ENCODE measurements around the gene CARS1.

DNA sequence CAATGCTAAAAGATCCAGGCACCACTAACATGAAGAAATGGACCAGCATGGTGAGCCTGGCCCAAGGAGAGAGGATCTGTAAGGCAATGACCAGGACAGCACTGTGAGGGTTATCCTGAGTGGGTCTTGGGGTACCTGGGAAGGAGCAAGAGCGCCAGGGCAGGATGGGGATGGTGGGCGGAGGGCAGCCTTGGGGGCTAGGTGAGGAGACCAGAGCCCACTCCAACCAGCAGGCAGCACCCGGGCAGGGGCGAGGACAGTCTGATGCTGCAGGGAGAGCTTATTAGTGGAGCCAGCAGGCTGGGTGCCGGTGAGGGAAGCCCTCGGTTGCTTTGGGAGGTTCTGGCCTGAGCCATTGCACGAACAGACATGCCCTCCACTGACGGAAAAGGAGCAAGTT lies 54.4 kb downstream of the CARS1 start:
- TF ChIP-seq, protein P1, sequence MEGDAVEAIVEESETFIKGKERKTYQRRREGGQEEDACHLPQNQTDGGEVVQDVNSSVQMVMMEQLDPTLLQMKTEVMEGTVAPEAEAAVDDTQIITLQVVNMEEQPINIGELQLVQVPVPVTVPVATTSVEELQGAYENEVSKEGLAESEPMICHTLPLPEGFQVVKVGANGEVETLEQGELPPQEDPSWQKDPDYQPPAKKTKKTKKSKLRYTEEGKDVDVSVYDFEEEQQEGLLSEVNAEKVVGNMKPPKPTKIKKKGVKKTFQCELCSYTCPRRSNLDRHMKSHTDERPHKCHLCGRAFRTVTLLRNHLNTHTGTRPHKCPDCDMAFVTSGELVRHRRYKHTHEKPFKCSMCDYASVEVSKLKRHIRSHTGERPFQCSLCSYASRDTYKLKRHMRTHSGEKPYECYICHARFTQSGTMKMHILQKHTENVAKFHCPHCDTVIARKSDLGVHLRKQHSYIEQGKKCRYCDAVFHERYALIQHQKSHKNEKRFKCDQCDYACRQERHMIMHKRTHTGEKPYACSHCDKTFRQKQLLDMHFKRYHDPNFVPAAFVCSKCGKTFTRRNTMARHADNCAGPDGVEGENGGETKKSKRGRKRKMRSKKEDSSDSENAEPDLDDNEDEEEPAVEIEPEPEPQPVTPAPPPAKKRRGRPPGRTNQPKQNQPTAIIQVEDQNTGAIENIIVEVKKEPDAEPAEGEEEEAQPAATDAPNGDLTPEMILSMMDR (IDR thresholded peaks at IDR 0.05): no peak
- no peak for TF ChIP-seq POLR2AphosphoS5 (IDR thresholded peaks at IDR 0.05)
- no peak for TF ChIP-seq EP300 (IDR thresholded peaks at IDR 0.05; ENCODE audit: low read depth)
- no peak for TF ChIP-seq POLR2A (IDR thresholded peaks at IDR 0.05)

Data from transverse colon (tissue), 4 donors.